ENCODE data around the gene RASGEF1C. TPM values are rescaled to one million over a fixed set of nuclear protein-coding genes. Genes with fewer than 3 reads are reported as not detected.

The RASGEF1C gene
- total RNA-seq, 4 donors from 2014 or later, result 0.71 to 2.5 TPM; not detected in 2

- H3K4me3 ChIP-seq (ENCODE audit: low read depth, poor library complexity, severe bottlenecking), result no peak overlapping the region
- TF ChIP-seq, protein P1, sequence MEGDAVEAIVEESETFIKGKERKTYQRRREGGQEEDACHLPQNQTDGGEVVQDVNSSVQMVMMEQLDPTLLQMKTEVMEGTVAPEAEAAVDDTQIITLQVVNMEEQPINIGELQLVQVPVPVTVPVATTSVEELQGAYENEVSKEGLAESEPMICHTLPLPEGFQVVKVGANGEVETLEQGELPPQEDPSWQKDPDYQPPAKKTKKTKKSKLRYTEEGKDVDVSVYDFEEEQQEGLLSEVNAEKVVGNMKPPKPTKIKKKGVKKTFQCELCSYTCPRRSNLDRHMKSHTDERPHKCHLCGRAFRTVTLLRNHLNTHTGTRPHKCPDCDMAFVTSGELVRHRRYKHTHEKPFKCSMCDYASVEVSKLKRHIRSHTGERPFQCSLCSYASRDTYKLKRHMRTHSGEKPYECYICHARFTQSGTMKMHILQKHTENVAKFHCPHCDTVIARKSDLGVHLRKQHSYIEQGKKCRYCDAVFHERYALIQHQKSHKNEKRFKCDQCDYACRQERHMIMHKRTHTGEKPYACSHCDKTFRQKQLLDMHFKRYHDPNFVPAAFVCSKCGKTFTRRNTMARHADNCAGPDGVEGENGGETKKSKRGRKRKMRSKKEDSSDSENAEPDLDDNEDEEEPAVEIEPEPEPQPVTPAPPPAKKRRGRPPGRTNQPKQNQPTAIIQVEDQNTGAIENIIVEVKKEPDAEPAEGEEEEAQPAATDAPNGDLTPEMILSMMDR (IDR thresholded peaks at IDR 0.05), result no peak
- TF ChIP-seq POLR2A (IDR thresholded peaks at IDR 0.05), result no peak
- 46% methylated on average over 6 of the region's 6 CpGs for WGBS, 2 donors
- no peak for DNase-seq (ENCODE audit: low spot score in 2 of 2)
- intact Hi-C loops (cut with DNase I; ENCODE audit: low total_unique reads), result no loop called here
Measured at GRCh38 chr5:180068519-180069090, 140.4 kb downstream of the RASGEF1C start.

DNA sequence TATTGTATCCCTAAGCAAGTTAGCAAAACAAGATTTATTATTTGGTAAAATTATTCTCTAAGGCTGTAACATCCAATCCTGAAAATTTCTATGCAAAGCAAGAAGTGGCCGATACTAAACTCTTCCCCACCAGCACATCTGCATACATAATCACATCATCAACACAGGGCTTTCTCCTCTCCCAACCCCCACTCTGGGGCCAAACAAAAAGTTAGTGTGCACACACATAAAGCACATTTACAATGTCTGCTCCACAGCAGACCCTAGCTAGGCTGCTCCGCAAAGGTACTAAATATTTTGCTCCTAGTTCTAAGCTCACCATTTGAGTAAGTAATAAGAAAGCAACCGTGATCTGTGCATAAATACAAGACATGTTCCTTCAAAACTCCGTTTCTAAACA lies 141.0 kb downstream of the RASGEF1C start:
- no peak for TF ChIP-seq POLR2A (IDR thresholded peaks at IDR 0.05)
- TF ChIP-seq, protein P1 (IDR thresholded peaks at IDR 0.05), result no peak
- no peak for DNase-seq (ENCODE audit: low spot score in 2 of 2)
- intact Hi-C loops (cut with DNase I; ENCODE audit: low total_unique reads), result no loop called here
- 56 to 62% methylated on average over 4 of the region's 4 CpGs for WGBS, 2 donors
- no peak overlapping the region for H3K4me3 ChIP-seq (ENCODE audit: low read depth, poor library complexity, severe bottlenecking)

DNA sequence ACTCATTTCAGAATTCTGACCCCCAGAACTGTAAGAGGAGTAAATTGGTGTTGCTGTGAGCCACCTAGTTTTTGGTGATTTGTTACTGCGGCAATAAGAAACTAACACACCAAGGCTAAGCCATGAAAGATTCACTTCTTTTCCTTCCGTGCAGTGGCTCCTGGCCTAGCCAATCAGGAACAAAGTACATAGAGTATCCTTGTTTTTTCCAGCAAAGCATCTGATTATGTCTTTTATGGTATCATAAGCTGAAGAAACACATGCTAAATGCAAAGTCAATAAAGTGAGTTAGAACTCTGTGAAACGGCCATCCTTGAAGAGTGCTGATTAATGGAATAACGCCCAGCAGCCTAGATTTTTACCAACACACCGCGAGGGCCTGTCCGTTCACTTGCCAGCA lies 148.8 kb downstream of the RASGEF1C start:
- TF ChIP-seq, protein P1 (IDR thresholded peaks at IDR 0.05), result no peak
- no peak for TF ChIP-seq POLR2A (IDR thresholded peaks at IDR 0.05)
- 95 to 98% methylated on average over 7 of the region's 7 CpGs for WGBS, 2 donors

GRCh38 chr5:180059326-180059725 lies 149.7 kb downstream of the RASGEF1C start:
- intact Hi-C loops (cut with DNase I; ENCODE audit: low total_unique reads), result no loop called here
- DNase-seq (ENCODE audit: low spot score in 2 of 2), result no peak
- no peak overlapping the region for H3K4me3 ChIP-seq (ENCODE audit: low read depth, poor library complexity, severe bottlenecking)
- TF ChIP-seq, protein P1 (IDR thresholded peaks at IDR 0.05), result no peak
- TF ChIP-seq POLR2A (IDR thresholded peaks at IDR 0.05), result no peak
- WGBS, 2 donors, result 87 to 89% methylated on average over 6 of the region's 6 CpGs

More for the DNA sequence above, 148.8 kb downstream of the RASGEF1C start:
- DNase-seq (ENCODE audit: low spot score in 2 of 2), result no peak
- H3K4me3 ChIP-seq (ENCODE audit: low read depth, poor library complexity, severe bottlenecking), result no peak overlapping the region
- intact Hi-C loops (cut with DNase I; ENCODE audit: low total_unique reads), result no loop called here

DNA sequence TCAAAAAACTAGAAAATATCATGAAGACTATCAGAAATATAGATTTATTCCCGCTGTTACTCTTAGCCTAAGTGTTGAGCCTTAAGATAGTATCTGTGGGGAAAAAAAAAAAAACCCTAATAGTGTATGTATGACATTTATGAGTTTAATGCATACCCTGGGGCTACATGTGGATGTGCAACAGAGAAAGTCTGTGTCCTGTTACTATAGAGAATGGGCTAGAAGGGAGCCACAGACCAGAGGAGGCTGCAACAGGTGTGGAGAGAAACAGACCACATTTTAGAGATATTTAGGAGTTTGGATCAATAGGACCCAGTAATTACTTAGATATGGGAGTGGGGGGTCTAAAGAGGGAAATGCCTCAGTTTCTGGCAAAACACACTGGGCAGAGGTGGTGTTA lies 152.9 kb downstream of the RASGEF1C start:
- TF ChIP-seq POLR2A (IDR thresholded peaks at IDR 0.05), result no peak
- DNase-seq (ENCODE audit: low spot score in 2 of 2), result no peak
- H3K4me3 ChIP-seq (ENCODE audit: low read depth, poor library complexity, severe bottlenecking), result no peak overlapping the region
- intact Hi-C loops (cut with DNase I; ENCODE audit: low total_unique reads), result no loop called here
- 100% methylated on average over 1 of the region's 1 CpG for WGBS, 2 donors

DNA sequence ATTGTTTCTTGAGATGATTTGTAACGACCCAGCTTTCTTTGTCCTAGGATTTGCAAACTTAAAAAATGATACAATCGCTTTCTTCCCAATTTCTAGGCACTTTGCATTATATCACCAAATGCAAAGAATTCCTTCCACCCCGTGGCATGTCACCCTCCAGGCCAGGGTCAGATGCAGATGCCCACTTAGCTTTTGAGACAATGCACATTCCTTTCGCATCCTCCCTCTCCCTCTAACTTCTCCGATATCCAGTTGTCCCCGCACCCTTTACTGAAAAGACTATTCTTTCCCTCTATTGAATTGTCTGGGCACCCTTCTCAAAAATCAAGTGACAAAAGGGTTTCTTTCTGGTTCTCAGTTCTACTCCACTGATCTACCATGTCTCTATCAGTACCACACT lies 154.8 kb downstream of the RASGEF1C start:
- TF ChIP-seq, protein P1 (IDR thresholded peaks at IDR 0.05), result no peak
- no peak for TF ChIP-seq POLR2A (IDR thresholded peaks at IDR 0.05)
- intact Hi-C loops (cut with DNase I; ENCODE audit: low total_unique reads), result no loop called here
- no peak overlapping the region for H3K4me3 ChIP-seq (ENCODE audit: low read depth, poor library complexity, severe bottlenecking)
- DNase-seq (ENCODE audit: low spot score in 2 of 2), result no peak
- WGBS, 2 donors, result 77 to 82% methylated on average over 6 of the region's 6 CpGs

Measured in lower leg skin (tissue), 4 donors.